Adipocyte (in vitro differentiated cells): Measurements from ENCODE around the gene STK39.

Source experiments
- DNase-seq: peaks from one replicate; pipeline ENCODE4 v3.0.0-alpha.2; 2015; ENCODE audit warnings: low read depth
- H3K27me3 ChIP-seq: replicated peaks from 2 replicates; pipeline ENCODE4 v1.7.0; 2013; ENCODE audit warnings: mild to moderate bottlenecking, low read length, moderate library complexity; ENCODE audit not compliant: control insufficient read depth, insufficient read depth
- H3K36me3 ChIP-seq: 2 replicates; pipeline ENCODE4 v1.7.0; 2013; ENCODE audit warnings: low read length, mild to moderate bottlenecking, moderate library complexity; ENCODE audit not compliant: control insufficient read depth, insufficient read depth, severe bottlenecking
- H3K4me1 ChIP-seq: 2 replicates; pipeline ENCODE4 v1.7.0; 2013; ENCODE audit warnings: mild to moderate bottlenecking, low read length, moderate library complexity; ENCODE audit not compliant: control insufficient read depth, insufficient read depth
- H3K4me3 ChIP-seq: 2 replicates; pipeline ENCODE4 v1.7.0; 2013; ENCODE audit warnings: mild to moderate bottlenecking, low read length, moderate library complexity
- H3K9ac ChIP-seq: 2 replicates; pipeline ENCODE4 v1.7.0; 2013; ENCODE audit warnings: mild to moderate bottlenecking, low read length, moderate library complexity
- H3K9me3 ChIP-seq: 2 replicates; pipeline ENCODE4 v1.7.0; 2013; ENCODE audit warnings: mild to moderate bottlenecking, low read length, moderate library complexity; ENCODE audit not compliant: control insufficient read depth

STK39 gene

DNA sequence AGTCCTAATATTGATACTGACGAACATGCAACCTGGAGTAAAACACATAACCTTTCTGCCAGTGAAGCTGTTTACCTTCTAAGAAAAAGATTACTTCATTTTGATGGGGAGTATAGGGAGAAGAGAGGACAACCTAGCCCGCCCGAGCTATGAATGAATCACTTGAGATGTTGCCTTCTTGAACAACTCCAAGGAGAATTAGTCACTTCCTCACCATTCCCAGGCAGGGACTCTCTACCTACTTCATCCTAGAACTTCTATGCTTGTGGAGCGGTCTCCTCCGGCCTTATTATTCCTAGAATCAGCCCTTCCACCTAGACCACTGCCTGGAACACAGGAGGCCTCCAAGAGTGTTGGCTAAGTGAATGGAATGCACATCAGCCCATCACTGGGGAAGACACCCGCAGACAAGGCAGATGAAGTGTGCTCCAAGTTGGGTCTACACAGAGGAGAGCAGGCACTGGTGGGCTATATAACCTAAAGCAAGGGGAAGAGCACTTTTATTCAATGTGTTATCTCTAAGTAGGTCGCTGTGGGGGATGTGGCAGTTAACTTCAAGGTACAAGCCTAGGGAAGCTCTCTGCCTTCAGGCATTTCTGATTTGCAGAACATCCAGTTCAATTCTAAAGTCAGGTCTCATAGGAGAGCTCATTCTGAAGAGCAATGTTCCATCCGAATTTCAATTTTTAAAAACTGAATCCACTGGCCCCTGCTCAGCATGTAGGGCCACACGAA is 57.4 kb downstream of the STK39 start:
- no peak overlapping the region for H3K9ac ChIP-seq
- H3K27me3 ChIP-seq: no peaks in the 10 kb centered on the region
- DNase-seq: peak; percentile 41
- H3K9me3 ChIP-seq: no peaks in the 10 kb centered on the region
- H3K4me3 ChIP-seq: no peak overlapping the region
- no peaks in the 10 kb centered on the region for H3K36me3 ChIP-seq
- H3K4me1 ChIP-seq: peaks cover 37% of the 10 kb centered on the region

DNA sequence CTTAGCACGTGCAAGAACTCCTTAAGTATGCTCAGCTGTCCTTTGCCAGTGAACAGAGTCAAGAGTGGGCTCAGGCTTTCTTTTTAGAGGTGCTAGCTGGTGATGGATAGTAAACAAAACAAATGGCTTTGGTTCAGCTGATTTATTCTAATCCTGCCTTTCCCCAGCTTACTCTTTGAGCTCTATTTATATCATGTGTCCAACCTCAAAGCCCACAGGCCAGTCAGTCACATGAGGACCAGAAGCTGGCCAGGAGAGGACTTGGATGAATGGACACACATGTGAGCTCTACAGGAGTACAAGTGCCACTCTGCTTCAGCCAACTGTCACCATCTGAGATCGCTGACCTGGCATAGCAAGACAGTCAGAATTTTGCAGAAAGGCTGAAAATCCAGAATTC is 59.4 kb downstream of the STK39 start:
- no peaks in the 10 kb centered on the region for H3K9me3 ChIP-seq
- no peaks in the 10 kb centered on the region for H3K27me3 ChIP-seq
- no peak for DNase-seq
- H3K36me3 ChIP-seq: no peaks in the 10 kb centered on the region
- H3K4me3 ChIP-seq: no peak overlapping the region
- no peak overlapping the region for H3K9ac ChIP-seq
- H3K4me1 ChIP-seq: peaks cover 35% of the 10 kb centered on the region

DNA sequence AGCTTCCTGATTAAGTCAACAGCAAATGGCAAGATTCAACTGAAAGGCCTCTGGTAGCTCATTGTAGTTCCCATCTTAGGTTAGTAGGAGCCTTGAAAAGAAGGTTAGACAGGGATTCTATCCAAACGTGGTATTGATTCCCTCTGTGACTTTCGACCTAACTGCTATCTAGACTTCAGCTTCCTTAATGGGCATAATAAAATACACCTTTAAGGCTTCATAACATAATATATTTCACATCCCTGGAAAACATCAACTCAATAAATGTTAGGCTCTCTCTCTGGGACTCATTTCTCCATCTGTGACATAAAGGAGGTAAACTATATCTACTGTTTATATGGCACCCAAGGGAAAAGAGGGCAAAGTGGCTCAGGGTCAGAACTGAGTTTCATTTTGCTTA is 60.9 kb downstream of the STK39 start:
- H3K4me1 ChIP-seq: peaks cover 34% of the 10 kb centered on the region
- no peaks in the 10 kb centered on the region for H3K36me3 ChIP-seq
- no peak for DNase-seq
- no peaks in the 10 kb centered on the region for H3K9me3 ChIP-seq
- H3K27me3 ChIP-seq: no peaks in the 10 kb centered on the region
- no peak overlapping the region for H3K4me3 ChIP-seq
- H3K9ac ChIP-seq: no peak overlapping the region

- Histone ChIP-seq H3K4me3 (no peak overlapping the region), H3K9me3 (no peaks in the 10 kb centered on the region), H3K27me3 (no peaks in the 10 kb centered on the region), H3K9ac (no peak overlapping the region), H3K36me3 (no peaks in the 10 kb centered on the region), H3K4me1 (peaks cover 34% of the 10 kb centered on the region)
- no peak for DNase-seq
Observed at GRCh38 chr2:168185583-168186274, 61.7 kb downstream of the STK39 start.

DNA sequence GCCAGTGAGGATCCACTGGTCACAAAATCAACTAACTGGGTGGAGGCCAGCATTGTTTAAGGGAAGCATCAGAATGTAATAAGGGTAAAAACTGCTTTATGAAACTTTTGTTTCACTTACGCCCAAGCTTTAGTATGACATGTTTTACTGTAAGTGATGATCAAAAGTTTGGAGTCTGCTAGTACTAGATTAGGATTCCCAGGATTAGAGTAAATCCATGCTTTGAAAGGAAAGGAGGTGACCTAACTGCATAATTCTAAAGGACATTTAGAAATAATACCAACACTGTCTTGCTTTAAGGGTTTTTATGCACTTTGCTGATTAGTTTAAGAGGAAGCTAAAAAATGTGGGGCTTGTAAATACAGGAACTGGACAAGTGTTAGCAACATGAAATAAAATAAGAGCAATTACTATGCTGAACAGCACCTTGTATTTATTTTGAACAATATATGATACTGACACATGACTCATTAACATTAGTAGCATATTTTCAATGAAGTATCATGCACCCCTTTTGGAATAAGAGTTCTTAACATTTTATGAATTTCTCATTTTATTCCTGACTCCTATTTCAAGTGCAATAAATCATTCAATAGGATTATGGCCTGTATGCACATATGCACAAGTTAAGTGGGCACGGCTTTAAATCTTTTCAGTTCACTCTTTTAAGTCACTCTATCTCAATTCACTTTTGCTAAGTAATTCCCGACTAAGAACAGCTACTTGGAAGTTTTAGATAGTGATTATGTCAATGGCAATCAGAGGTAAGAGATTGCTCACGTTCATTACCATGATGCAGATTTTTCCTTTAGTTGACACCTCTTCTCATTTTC is 62.5 kb downstream of the STK39 start:
- Histone ChIP-seq H3K36me3 (no peaks in the 10 kb centered on the region), H3K27me3 (no peaks in the 10 kb centered on the region), H3K4me3 (no peak overlapping the region), H3K9ac (no peak overlapping the region), H3K9me3 (no peaks in the 10 kb centered on the region), H3K4me1 (peaks cover 33% of the 10 kb centered on the region)
- DNase-seq: no peak

DNA sequence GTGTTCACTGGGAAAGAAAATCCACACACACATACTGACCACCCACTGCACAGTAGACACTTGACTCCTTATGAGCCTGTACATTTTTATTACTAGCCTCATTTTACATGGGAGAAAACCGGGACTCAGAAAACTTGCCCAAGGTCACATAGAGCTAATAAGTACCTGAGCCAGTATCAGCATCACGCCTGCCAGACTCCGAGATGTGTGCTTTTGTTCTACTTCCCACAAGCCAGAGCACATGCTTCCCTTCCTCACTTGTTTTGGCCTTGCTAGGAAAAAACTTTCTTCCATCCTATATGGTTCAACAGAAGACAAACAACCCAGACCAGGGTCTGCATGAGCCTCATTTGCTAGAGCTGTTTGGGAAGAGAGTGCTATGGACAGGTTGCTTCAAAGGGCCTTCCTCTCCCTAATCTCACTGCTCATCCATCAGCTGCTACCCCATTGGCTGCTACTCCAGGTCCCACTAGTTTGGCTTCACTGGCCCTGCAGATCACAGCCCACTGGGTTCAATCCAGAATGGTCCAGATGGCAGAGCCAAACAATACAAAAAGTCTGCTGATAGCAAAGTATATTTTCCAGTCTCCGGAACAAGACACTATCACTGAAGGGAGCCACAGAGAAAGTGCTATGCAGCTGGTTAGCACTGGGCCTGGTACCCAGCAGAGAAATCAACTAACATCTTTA is 63.9 kb downstream of the STK39 start:
- peaks cover 5% of the 10 kb centered on the region for H3K36me3 ChIP-seq
- no peak overlapping the region for H3K9ac ChIP-seq
- H3K4me3 ChIP-seq: no peak overlapping the region
- no peaks in the 10 kb centered on the region for H3K27me3 ChIP-seq
- no peaks in the 10 kb centered on the region for H3K9me3 ChIP-seq
- H3K4me1 ChIP-seq: peaks cover 29% of the 10 kb centered on the region
- no peak for DNase-seq

- Histone ChIP-seq H3K4me3 (no peak overlapping the region), H3K36me3 (peaks cover 5% of the 10 kb centered on the region), H3K27me3 (no peaks in the 10 kb centered on the region), H3K9me3 (no peaks in the 10 kb centered on the region), H3K9ac (no peak overlapping the region), H3K4me1 (peaks cover 34% of the 10 kb centered on the region)
- DNase-seq: no peak
Observed at GRCh38 chr2:168182550-168183249, 64.7 kb downstream of the STK39 start.

GRCh38 chr2:168181825-168182224 is 65.6 kb downstream of the STK39 start:
- Histone ChIP-seq H3K9ac (no peak overlapping the region), H3K4me1 (peaks cover 36% of the 10 kb centered on the region), H3K4me3 (no peak overlapping the region), H3K9me3 (no peaks in the 10 kb centered on the region), H3K27me3 (no peaks in the 10 kb centered on the region), H3K36me3 (peaks cover 5% of the 10 kb centered on the region)
- DNase-seq: no peak

- peaks cover 36% of the 10 kb centered on the region for H3K4me1 ChIP-seq
- H3K4me3 ChIP-seq: no peak overlapping the region
- no peaks in the 10 kb centered on the region for H3K27me3 ChIP-seq
- DNase-seq: no peak
- H3K9ac ChIP-seq: no peak overlapping the region
- no peaks in the 10 kb centered on the region for H3K9me3 ChIP-seq
- peaks cover 5% of the 10 kb centered on the region for H3K36me3 ChIP-seq
Observed at GRCh38 chr2:168180914-168181313, 66.5 kb downstream of the STK39 start.

GRCh38 chr2:168180483-168180882 is 66.9 kb downstream of the STK39 start:
- H3K9ac ChIP-seq: no peak overlapping the region
- DNase-seq: no peak
- H3K4me1 ChIP-seq: peaks cover 34% of the 10 kb centered on the region
- peaks cover 5% of the 10 kb centered on the region for H3K36me3 ChIP-seq
- H3K27me3 ChIP-seq: no peaks in the 10 kb centered on the region
- H3K9me3 ChIP-seq: no peaks in the 10 kb centered on the region
- no peak overlapping the region for H3K4me3 ChIP-seq
